ENCODE data around the gene PXT1.
"Not testable (repeated sequence)": the region's sequence is repeated elsewhere in the genome, so short reads cannot be mapped to it uniquely, and the experiment has no call there.

PXT1 gene

GRCh38 chr6:36487698-36488097 is 45.0 kb upstream of the PXT1 start:
- no CpG with 5 or more reads among the region's 1 CpG for WGBS (ENCODE audit: extremely low coverage, insufficient coverage, low lambda C conversion rate)
- H2BK15ac ChIP-seq (replicated peaks; ENCODE audit: low read depth), result no peak overlapping the region
- no peak overlapping the region for H3K4ac ChIP-seq (ENCODE audit: low read depth, low read length)
- no peak overlapping the region for H2AK5ac ChIP-seq (ENCODE audit: low read length)
- H3K27ac ChIP-seq (ENCODE audit: low read depth, low read length), result no peak overlapping the region
- H4K8ac ChIP-seq (ENCODE audit: low read depth, low read length), result no peak overlapping the region
- no peaks in the 10 kb centered on the region for H3K27me3 ChIP-seq (ENCODE audit: insufficient read depth, low read length, poor library complexity)
- no peak overlapping the region for H3K9ac ChIP-seq (ENCODE audit: low read length)
- H3K4me2 ChIP-seq (ENCODE audit: low read length), result no peak overlapping the region
- H3K18ac ChIP-seq (ENCODE audit: low read length), result no peak overlapping the region
- H2BK120ac ChIP-seq (ENCODE audit: low read depth, low read length), result no peak overlapping the region
- H3K36me3 ChIP-seq (ENCODE audit: control insufficient read depth, insufficient read depth, low read length), result peaks cover 4% of the 10 kb centered on the region
- no peak overlapping the region for H4K5ac ChIP-seq (ENCODE audit: low read length)
- H3K4me3 ChIP-seq (ENCODE audit: low read length), result no peak overlapping the region
- no peak overlapping the region for H2BK5ac ChIP-seq (ENCODE audit: low read length)
- no peak overlapping the region for H3K23ac ChIP-seq (ENCODE audit: low read length)
- H3K79me2 ChIP-seq (ENCODE audit: control insufficient read depth, insufficient read depth, low read length), result no peaks in the 10 kb centered on the region
- no peaks in the 10 kb centered on the region for H3K79me1 ChIP-seq (ENCODE audit: low read length)
- no peak for DNase-seq
- no peaks in the 10 kb centered on the region for H3K4me1 ChIP-seq (ENCODE audit: control insufficient read depth, low read depth, low read length)
- H3K56ac ChIP-seq (ENCODE audit: low read length), result no peak overlapping the region

- H2BK15ac ChIP-seq (replicated peaks; ENCODE audit: low read depth), result no peak overlapping the region
- H3K4me2 ChIP-seq (ENCODE audit: low read length), result no peak overlapping the region
- peaks cover 11% of the 10 kb centered on the region for H3K36me3 ChIP-seq (ENCODE audit: control insufficient read depth, insufficient read depth, low read length)
- H3K23ac ChIP-seq (ENCODE audit: low read length), result no peak overlapping the region
- H3K4ac ChIP-seq (ENCODE audit: low read depth, low read length), result no peak overlapping the region
- no peak overlapping the region for H4K8ac ChIP-seq (ENCODE audit: low read depth, low read length)
- no peaks in the 10 kb centered on the region for H3K79me1 ChIP-seq (ENCODE audit: low read length)
- no peak overlapping the region for H3K27ac ChIP-seq (ENCODE audit: low read depth, low read length)
- H4K5ac ChIP-seq (ENCODE audit: low read length), result no peak overlapping the region
- H3K4me3 ChIP-seq (ENCODE audit: low read length), result no peak overlapping the region
- no CpG with 5 or more reads among the region's 5 CpGs for WGBS (ENCODE audit: extremely low coverage, insufficient coverage, low lambda C conversion rate)
- H3K79me2 ChIP-seq (ENCODE audit: control insufficient read depth, insufficient read depth, low read length), result no peaks in the 10 kb centered on the region
- no peak overlapping the region for H2AK5ac ChIP-seq (ENCODE audit: low read length)
- H3K27me3 ChIP-seq (ENCODE audit: insufficient read depth, low read length, poor library complexity), result no peaks in the 10 kb centered on the region
- H3K18ac ChIP-seq (ENCODE audit: low read length), result no peak overlapping the region
- no peak for DNase-seq
- no peak overlapping the region for H2BK120ac ChIP-seq (ENCODE audit: low read depth, low read length)
- H3K9ac ChIP-seq (ENCODE audit: low read length), result no peak overlapping the region
- no peak overlapping the region for H3K56ac ChIP-seq (ENCODE audit: low read length)
- no peaks in the 10 kb centered on the region for H3K4me1 ChIP-seq (ENCODE audit: control insufficient read depth, low read depth, low read length)
- no peak overlapping the region for H2BK5ac ChIP-seq (ENCODE audit: low read length)
Observed at GRCh38 chr6:36484736-36485135, 42.1 kb upstream of the PXT1 start.

- DNase-seq; H3K79me1 ChIP-seq (ENCODE audit: low read length); H2BK15ac ChIP-seq (replicated peaks; ENCODE audit: low read depth); H3K9ac ChIP-seq (ENCODE audit: low read length); H3K4me3 ChIP-seq (ENCODE audit: low read length); H2BK120ac ChIP-seq (ENCODE audit: low read depth, low read length); H3K18ac ChIP-seq (ENCODE audit: low read length); H3K23ac ChIP-seq (ENCODE audit: low read length); H3K27ac ChIP-seq (ENCODE audit: low read depth, low read length); H2AK5ac ChIP-seq (ENCODE audit: low read length); H2BK5ac ChIP-seq (ENCODE audit: low read length); H3K79me2 ChIP-seq (ENCODE audit: control insufficient read depth, insufficient read depth, low read length); H3K4ac ChIP-seq (ENCODE audit: low read depth, low read length); H3K56ac ChIP-seq (ENCODE audit: low read length); H3K4me2 ChIP-seq (ENCODE audit: low read length); H3K27me3 ChIP-seq (ENCODE audit: insufficient read depth, low read length, poor library complexity); H4K8ac ChIP-seq (ENCODE audit: low read depth, low read length); H4K5ac ChIP-seq (ENCODE audit: low read length); H3K4me1 ChIP-seq (ENCODE audit: control insufficient read depth, low read depth, low read length): not testable (repeated sequence)
- WGBS (ENCODE audit: extremely low coverage, insufficient coverage, low lambda C conversion rate), result no CpG with 5 or more reads among the region's 5 CpGs
- peaks cover 11% of the 10 kb centered on the region for H3K36me3 ChIP-seq (ENCODE audit: control insufficient read depth, insufficient read depth, low read length)
Observed at GRCh38 chr6:36483326-36483725, 40.7 kb upstream of the PXT1 start.

- no peak overlapping the region for H3K23ac ChIP-seq (ENCODE audit: low read length)
- H2BK5ac ChIP-seq (ENCODE audit: low read length), result no peak overlapping the region
- H2BK15ac ChIP-seq (replicated peaks; ENCODE audit: low read depth), result no peak overlapping the region
- no peak overlapping the region for H2BK120ac ChIP-seq (ENCODE audit: low read depth, low read length)
- no peaks in the 10 kb centered on the region for H3K79me1 ChIP-seq (ENCODE audit: low read length)
- no peaks in the 10 kb centered on the region for H3K79me2 ChIP-seq (ENCODE audit: control insufficient read depth, insufficient read depth, low read length)
- no peak overlapping the region for H3K4ac ChIP-seq (ENCODE audit: low read depth, low read length)
- no peak overlapping the region for H3K18ac ChIP-seq (ENCODE audit: low read length)
- DNase-seq, result no peak
- no CpG with 5 or more reads among the region's 1 CpG for WGBS (ENCODE audit: extremely low coverage, insufficient coverage, low lambda C conversion rate)
- H3K9ac ChIP-seq (ENCODE audit: low read length), result no peak overlapping the region
- no peak overlapping the region for H3K4me2 ChIP-seq (ENCODE audit: low read length)
- H3K4me3 ChIP-seq (ENCODE audit: low read length), result no peak overlapping the region
- H3K27ac ChIP-seq (ENCODE audit: low read depth, low read length), result no peak overlapping the region
- H4K8ac ChIP-seq (ENCODE audit: low read depth, low read length), result no peak overlapping the region
- H4K5ac ChIP-seq (ENCODE audit: low read length), result no peak overlapping the region
- peaks cover 9% of the 10 kb centered on the region for H3K36me3 ChIP-seq (ENCODE audit: control insufficient read depth, insufficient read depth, low read length)
- H3K27me3 ChIP-seq (ENCODE audit: insufficient read depth, low read length, poor library complexity), result no peaks in the 10 kb centered on the region
- H3K56ac ChIP-seq (ENCODE audit: low read length), result no peak overlapping the region
- no peaks in the 10 kb centered on the region for H3K4me1 ChIP-seq (ENCODE audit: control insufficient read depth, low read depth, low read length)
- H2AK5ac ChIP-seq (ENCODE audit: low read length), result no peak overlapping the region
Observed at GRCh38 chr6:36479256-36479655, 36.6 kb upstream of the PXT1 start.

GRCh38 chr6:36478051-36478526 is 35.4 kb upstream of the PXT1 start:
- H4K5ac ChIP-seq (ENCODE audit: low read length), result no peak overlapping the region
- WGBS (ENCODE audit: extremely low coverage, insufficient coverage, low lambda C conversion rate), result no CpG with 5 or more reads among the region's 2 CpGs
- no peak overlapping the region for H2BK120ac ChIP-seq (ENCODE audit: low read depth, low read length)
- H3K27me3 ChIP-seq (ENCODE audit: insufficient read depth, low read length, poor library complexity), result no peaks in the 10 kb centered on the region
- H3K4me1 ChIP-seq (ENCODE audit: control insufficient read depth, low read depth, low read length), result no peaks in the 10 kb centered on the region
- no peak overlapping the region for H2BK15ac ChIP-seq (replicated peaks; ENCODE audit: low read depth)
- no peak overlapping the region for H3K4me3 ChIP-seq (ENCODE audit: low read length)
- no peak overlapping the region for H3K18ac ChIP-seq (ENCODE audit: low read length)
- no peak overlapping the region for H3K4me2 ChIP-seq (ENCODE audit: low read length)
- DNase-seq, result peak; percentile 47
- no peak overlapping the region for H2BK5ac ChIP-seq (ENCODE audit: low read length)
- no peak overlapping the region for H3K27ac ChIP-seq (ENCODE audit: low read depth, low read length)
- H3K79me1 ChIP-seq (ENCODE audit: low read length), result no peaks in the 10 kb centered on the region
- peaks cover 7% of the 10 kb centered on the region for H3K36me3 ChIP-seq (ENCODE audit: control insufficient read depth, insufficient read depth, low read length)
- no peak overlapping the region for H4K8ac ChIP-seq (ENCODE audit: low read depth, low read length)
- no peak overlapping the region for H3K23ac ChIP-seq (ENCODE audit: low read length)
- no peak overlapping the region for H3K4ac ChIP-seq (ENCODE audit: low read depth, low read length)
- no peak overlapping the region for H2AK5ac ChIP-seq (ENCODE audit: low read length)
- no peak overlapping the region for H3K56ac ChIP-seq (ENCODE audit: low read length)
- H3K9ac ChIP-seq (ENCODE audit: low read length), result no peak overlapping the region
- H3K79me2 ChIP-seq (ENCODE audit: control insufficient read depth, insufficient read depth, low read length), result no peaks in the 10 kb centered on the region

GRCh38 chr6:36469946-36470345 is 27.3 kb upstream of the PXT1 start:
- Histone ChIP-seq H3K4me1 (ENCODE audit: control insufficient read depth, low read depth, low read length) (no peaks in the 10 kb centered on the region), H3K4me2 (ENCODE audit: low read length) (no peak overlapping the region), H4K8ac (ENCODE audit: low read depth, low read length) (no peak overlapping the region), H3K79me1 (ENCODE audit: low read length) (peaks cover 5% of the 10 kb centered on the region), H4K5ac (ENCODE audit: low read length) (no peak overlapping the region), H2BK5ac (ENCODE audit: low read length) (no peak overlapping the region), H2BK120ac (ENCODE audit: low read depth, low read length) (no peak overlapping the region), H3K18ac (ENCODE audit: low read length) (no peak overlapping the region), H3K27me3 (ENCODE audit: insufficient read depth, low read length, poor library complexity) (no peaks in the 10 kb centered on the region), H3K27ac (ENCODE audit: low read depth, low read length) (no peak overlapping the region), H3K36me3 (ENCODE audit: control insufficient read depth, insufficient read depth, low read length) (no peaks in the 10 kb centered on the region), H3K4me3 (ENCODE audit: low read length) (no peak overlapping the region), H3K4ac (ENCODE audit: low read depth, low read length) (no peak overlapping the region), H3K79me2 (ENCODE audit: control insufficient read depth, insufficient read depth, low read length) (peaks cover 3% of the 10 kb centered on the region), H3K56ac (ENCODE audit: low read length) (no peak overlapping the region), H2BK15ac (replicated peaks; ENCODE audit: low read depth) (no peak overlapping the region), H2AK5ac (ENCODE audit: low read length) (no peak overlapping the region), H3K23ac (ENCODE audit: low read length) (no peak overlapping the region), H3K9ac (ENCODE audit: low read length) (no peak overlapping the region)
- no CpG with 5 or more reads among the region's 3 CpGs for WGBS (ENCODE audit: extremely low coverage, insufficient coverage, low lambda C conversion rate)
- no peak for DNase-seq
